Measurements from ENCODE around the gene RNU7-1.
A peak's percentile ranks its signal among the peaks of the same experiment; 100 is the strongest.
"Not testable (repeated sequence)": the region's sequence is repeated elsewhere in the genome, so short reads cannot be mapped to it uniquely, and the experiment has no call there.

The RNU7-1 gene

GRCh38 chr12:6904280-6905276 is 39.0 kb upstream of the RNU7-1 start, which contains the start of gene LRRC23:
LRRC23 (plus strand) TSS chr12:6904822; CDS start chr12:6905634, 812 bp downstream.
- Histone ChIP-seq H3K27me3 (ENCODE audit: insufficient read depth, poor library complexity, severe bottlenecking) (no peaks in the 10 kb centered on the region), H3K4me3 (replicated peaks; ENCODE audit: insufficient read depth, low read length) (peak within 1 kb of the TSS; percentile 81), H3K27ac (replicated peaks) (peak within 1 kb of the TSS; percentile 83)
- DNase-seq (ENCODE audit: low read depth in 1 of 2, low spot score in 1 of 2): peak; percentile 90 to 97
- no peak for TF ChIP-seq REST (IDR thresholded peaks at IDR 0.05; ENCODE audit: insufficient replicate concordance, low read depth)
- TF ChIP-seq GABPA (IDR thresholded peaks at IDR 0.05; ENCODE audit: low read depth): no peak
- no peak for TF ChIP-seq SPI1 (IDR thresholded peaks at IDR 0.05; ENCODE audit: borderline replicate concordance, low read depth)
- TF ChIP-seq POLR2AphosphoS5 (IDR thresholded peaks at IDR 0.05; ENCODE audit: low read depth): no peak
- TF ChIP-seq, protein P1, sequence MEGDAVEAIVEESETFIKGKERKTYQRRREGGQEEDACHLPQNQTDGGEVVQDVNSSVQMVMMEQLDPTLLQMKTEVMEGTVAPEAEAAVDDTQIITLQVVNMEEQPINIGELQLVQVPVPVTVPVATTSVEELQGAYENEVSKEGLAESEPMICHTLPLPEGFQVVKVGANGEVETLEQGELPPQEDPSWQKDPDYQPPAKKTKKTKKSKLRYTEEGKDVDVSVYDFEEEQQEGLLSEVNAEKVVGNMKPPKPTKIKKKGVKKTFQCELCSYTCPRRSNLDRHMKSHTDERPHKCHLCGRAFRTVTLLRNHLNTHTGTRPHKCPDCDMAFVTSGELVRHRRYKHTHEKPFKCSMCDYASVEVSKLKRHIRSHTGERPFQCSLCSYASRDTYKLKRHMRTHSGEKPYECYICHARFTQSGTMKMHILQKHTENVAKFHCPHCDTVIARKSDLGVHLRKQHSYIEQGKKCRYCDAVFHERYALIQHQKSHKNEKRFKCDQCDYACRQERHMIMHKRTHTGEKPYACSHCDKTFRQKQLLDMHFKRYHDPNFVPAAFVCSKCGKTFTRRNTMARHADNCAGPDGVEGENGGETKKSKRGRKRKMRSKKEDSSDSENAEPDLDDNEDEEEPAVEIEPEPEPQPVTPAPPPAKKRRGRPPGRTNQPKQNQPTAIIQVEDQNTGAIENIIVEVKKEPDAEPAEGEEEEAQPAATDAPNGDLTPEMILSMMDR (IDR thresholded peaks at IDR 0.05; ENCODE audit: insufficient read depth, low read length): no peak

DNA sequence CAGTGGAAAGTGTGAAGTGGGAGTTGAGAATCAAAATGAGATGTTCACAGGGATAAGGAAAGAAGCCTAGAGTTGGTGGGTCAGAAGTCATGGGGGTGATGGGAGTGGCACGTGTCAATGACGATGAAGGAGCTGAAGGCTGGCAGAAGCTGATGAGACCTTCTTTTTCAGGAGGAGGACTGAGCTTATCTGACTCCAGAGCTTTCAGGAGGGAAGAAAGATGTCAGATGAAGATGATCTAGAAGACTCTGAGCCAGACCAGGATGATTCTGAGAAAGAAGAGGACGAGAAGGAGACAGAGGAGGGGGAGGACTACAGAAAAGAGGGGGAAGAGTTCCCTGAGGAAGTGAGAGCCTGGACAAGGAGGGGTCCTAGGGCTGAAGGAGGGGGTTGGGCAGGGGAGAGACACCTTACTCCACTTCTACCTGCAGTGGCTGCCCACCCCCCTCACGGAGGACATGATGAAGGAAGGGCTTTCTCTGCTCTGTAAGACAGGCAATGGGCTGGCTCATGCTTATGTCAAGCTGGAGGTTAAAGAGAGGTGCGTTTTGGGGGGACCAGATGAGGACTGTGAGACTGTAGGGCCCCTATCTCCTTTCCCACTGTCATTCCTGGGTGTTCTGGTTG is 38.1 kb upstream of the RNU7-1 start:
- DNase-seq (ENCODE audit: low read depth in 1 of 2, low spot score in 1 of 2): no peak
- Histone ChIP-seq H3K27ac (replicated peaks) (no peak overlapping the region; the same call in 1 of the 2 replicates), H3K27me3 (ENCODE audit: insufficient read depth, poor library complexity, severe bottlenecking) (no peaks in the 10 kb centered on the region), H3K4me3 (replicated peaks; ENCODE audit: insufficient read depth, low read length) (no peak overlapping the region; the same call in 1 of the 2 replicates)
- TF ChIP-seq GABPA (IDR thresholded peaks at IDR 0.05; ENCODE audit: low read depth): no peak
- TF ChIP-seq, protein P1 (IDR thresholded peaks at IDR 0.05; ENCODE audit: insufficient read depth, low read length): no peak
- no peak for TF ChIP-seq REST (IDR thresholded peaks at IDR 0.05; ENCODE audit: insufficient replicate concordance, low read depth)
- no peak for TF ChIP-seq POLR2AphosphoS5 (IDR thresholded peaks at IDR 0.05; ENCODE audit: low read depth)
- no peak for TF ChIP-seq SPI1 (IDR thresholded peaks at IDR 0.05; ENCODE audit: borderline replicate concordance, low read depth)

DNA sequence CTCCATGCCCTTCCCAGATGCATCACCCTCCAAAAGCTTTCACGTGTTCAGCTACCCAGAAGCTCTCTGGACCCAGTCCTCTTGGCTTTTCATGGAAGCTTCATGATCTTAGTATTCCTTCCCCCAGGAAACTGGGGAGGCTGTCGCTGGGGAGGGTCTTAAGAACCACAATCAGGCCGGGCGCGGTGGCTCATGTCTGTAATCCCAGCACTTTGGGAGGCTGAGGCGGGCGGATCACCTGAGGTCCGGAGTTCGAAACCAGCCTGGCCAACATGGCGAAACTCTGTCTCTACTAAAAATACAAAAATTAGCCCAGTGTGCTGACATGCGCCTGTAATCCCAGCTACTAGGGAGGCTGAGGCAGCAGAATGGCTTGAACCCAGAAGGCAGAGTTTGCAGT is 35.5 kb upstream of the RNU7-1 start:
- not testable (repeated sequence) for H3K4me3 ChIP-seq (replicated peaks; ENCODE audit: insufficient read depth, low read length); H3K27ac ChIP-seq (replicated peaks); H3K27me3 ChIP-seq (ENCODE audit: insufficient read depth, poor library complexity, severe bottlenecking); DNase-seq (ENCODE audit: low read depth in 1 of 2, low spot score in 1 of 2)

Data from HL-60 (cell line).